NCI-H2029 (cell line): ENCODE results near the gene BCKDHB.
"Not testable (repeated sequence)": the region's sequence is repeated elsewhere in the genome, so short reads cannot be mapped to it uniquely, and the experiment has no call there.

Experiments used
- DNase-seq: peaks from one replicate; lab custom pipeline; 2025; lab: John Stamatoyannopoulos, UW

The BCKDHB gene

GRCh38 chr6:80106418-80107235 is at the start of gene BCKDHB:
TSS of gene BCKDHB (plus strand) at chr6:80106671. CDS start at chr6:80106694, 23 bp downstream.
- DNase-seq: peak; percentile 99

- DNase-seq: no peak
These were observed 45.7 kb upstream of the BCKDHB start for GRCh38 chr6:80060774-80061173.

- DNase-seq: not testable (repeated sequence)
These were observed 38.3 kb upstream of the BCKDHB start for GRCh38 chr6:80068146-80068545.

- DNase-seq: not testable (repeated sequence)
These were observed 36.0 kb upstream of the BCKDHB start for GRCh38 chr6:80070431-80070830.

- DNase-seq: no peak
These were observed 29.4 kb upstream of the BCKDHB start for GRCh38 chr6:80077067-80077466.

- DNase-seq: no peak
These were observed 17.8 kb upstream of the BCKDHB start for GRCh38 chr6:80088637-80089036.

- no peak for DNase-seq
These were observed 15.0 kb upstream of the BCKDHB start for GRCh38 chr6:80091506-80091905.

GRCh38 chr6:80094017-80094416 is 12.5 kb upstream of the BCKDHB start:
- DNase-seq: peak; percentile 2

- DNase-seq: no peak
These were observed 10.9 kb upstream of the BCKDHB start for GRCh38 chr6:80095600-80095999.

- no peak for DNase-seq
These were observed 8.1 kb upstream of the BCKDHB start for GRCh38 chr6:80098392-80098791.

- no peak for DNase-seq
These were observed 2.0 kb upstream of the BCKDHB start for GRCh38 chr6:80104520-80104919.

GRCh38 chr6:80105972-80106417 is 476 bp upstream of the BCKDHB start:
- DNase-seq: no peak

- DNase-seq: not testable (repeated sequence)
These were observed 16.1 kb downstream of the BCKDHB start for GRCh38 chr6:80122576-80122975.

GRCh38 chr6:80126657-80127345 is 20.3 kb downstream of the BCKDHB start:
- DNase-seq: peak; percentile 45

GRCh38 chr6:80129485-80129884 is 23.0 kb downstream of the BCKDHB start:
- no peak for DNase-seq

- peak; percentile 77 for DNase-seq
These were observed 26.5 kb downstream of the BCKDHB start for GRCh38 chr6:80133020-80133419.

- no peak for DNase-seq
These were observed 27.6 kb downstream of the BCKDHB start for GRCh38 chr6:80134065-80134464.

- DNase-seq: no peak
These were observed 36.1 kb downstream of the BCKDHB start for GRCh38 chr6:80142586-80142985.

- DNase-seq: peak; percentile 30
These were observed 37.0 kb downstream of the BCKDHB start for GRCh38 chr6:80143419-80143937.

- DNase-seq: no peak
These were observed 38.4 kb downstream of the BCKDHB start for GRCh38 chr6:80144753-80145315.

GRCh38 chr6:80145509-80145908 is 39.0 kb downstream of the BCKDHB start:
- no peak for DNase-seq

- DNase-seq: no peak
These were observed 39.5 kb downstream of the BCKDHB start for GRCh38 chr6:80145921-80146320.

- no peak for DNase-seq
These were observed 41.7 kb downstream of the BCKDHB start for GRCh38 chr6:80148220-80148619.
